ENCODE measurements around the gene NFIX. TPM values are rescaled to one million over a fixed set of nuclear protein-coding genes. Genes with fewer than 3 reads are reported as not detected.

NFIX gene
- total and polyA plus RNA-seq, 9 of the 15 experiments (the other 6 are each of a cell fraction or from before 2014, with no cell fraction given): 0.28 to 26.8 (median 5.4) TPM

- 0 out of 4 replicates have a peak, but pooled peaks of 1 of the 2 experiments have one; percentile 14 for TF ChIP-seq ZNF318 (IDR thresholded peaks at IDR 0.05; ENCODE audit: borderline replicate concordance in 1 of 2, low read depth in 1 of 2)
- TF ChIP-seq ZBTB40 (IDR thresholded peaks at IDR 0.05): peak; percentile 78
- no peak for TF ChIP-seq ZBTB40 (CRISPR knock-in tag; IDR thresholded peaks at IDR 0.05)
Observed at GRCh38 chr19:13102666-13103580, 107.6 kb downstream of the NFIX start, which contains the start of gene LYL1 (continued).
